Neuronal stem cell (in vitro differentiated cells): ENCODE data around the gene WSCD2.

ENCODE experiments used
- DNase-seq: peaks from one replicate; pipeline ENCODE4 v3.0.0-alpha.2; 2013; ENCODE audit warnings: low spot score
- H2AFZ ChIP-seq: one replicate; pipeline ENCODE4 v1.6.1; 2013; ENCODE audit warnings: mild to moderate bottlenecking, low read length, inconsistent platforms
- H2AK5ac ChIP-seq: 2 replicates; pipeline ENCODE4 v1.6.1; 2013; ENCODE audit warnings: low read depth, mild to moderate bottlenecking, inconsistent platforms, low read length, moderate library complexity, mixed read lengths
- H2BK120ac ChIP-seq: 2 replicates; pipeline ENCODE4 v1.6.1; 2013; ENCODE audit warnings: low read depth, mild to moderate bottlenecking, inconsistent platforms, low read length, moderate library complexity, mixed read lengths
- H2BK12ac ChIP-seq: one replicate; pipeline ENCODE4 v1.6.1; 2013; ENCODE audit warnings: low read length, inconsistent platforms
- H2BK15ac ChIP-seq: 2 replicates; pipeline ENCODE4 v1.6.1; 2013; ENCODE audit warnings: mild to moderate bottlenecking, low read length, inconsistent platforms, mixed read lengths
- H2BK5ac ChIP-seq: one replicate; pipeline ENCODE4 v1.6.1; 2013; ENCODE audit warnings: inconsistent platforms, mild to moderate bottlenecking, low read length, moderate library complexity
- H3K14ac ChIP-seq: one replicate; pipeline ENCODE4 v1.6.1; 2013; ENCODE audit warnings: low read length, inconsistent platforms
- H3K18ac ChIP-seq: 2 replicates; pipeline ENCODE4 v1.6.1; 2013; ENCODE audit warnings: low read length, inconsistent platforms
- H3K23ac ChIP-seq: 2 replicates; pipeline ENCODE4 v1.6.1; 2013; ENCODE audit warnings: low read depth, mild to moderate bottlenecking, mixed read lengths, low read length, inconsistent platforms; ENCODE audit not compliant: poor library complexity
- H3K27ac ChIP-seq: replicated peaks from 3 replicates; pipeline ENCODE4 v1.5.1; 2013; ENCODE audit warnings: low read length, inconsistent platforms
- H3K27me3 ChIP-seq, 3 experiments: 2 replicates each; pipeline ENCODE4 v1.6.1; 2013; ENCODE audit warnings: low read length in 3 of 3, mild to moderate bottlenecking in 2 of 3, inconsistent platforms in 1 of 3, low read depth in 1 of 3, mixed read lengths in 1 of 3, moderate library complexity in 1 of 3; ENCODE audit not compliant: control insufficient read depth in 3 of 3, insufficient read depth in 3 of 3
- H3K36me3 ChIP-seq, 2 donors: replicated peaks in 1 of 2; 2 replicates each; pipeline ENCODE4 v1.6.1; 2013; ENCODE audit warnings: low read length in 2 of 2; ENCODE audit not compliant: control insufficient read depth in 2 of 2, insufficient read depth in 2 of 2
- H3K4ac ChIP-seq: 2 replicates; pipeline ENCODE4 v1.6.1; 2013; ENCODE audit warnings: inconsistent platforms, mild to moderate bottlenecking, low read length, moderate library complexity
- H3K4me1 ChIP-seq, 2 donors: 1 replicate in 1 of 2; 2 replicates in 1 of 2; pipeline ENCODE4 v1.6.1; 2013; ENCODE audit warnings: low read length in 2 of 2, low read depth in 1 of 2; ENCODE audit not compliant: control insufficient read depth in 2 of 2, insufficient read depth in 1 of 2
- H3K4me2 ChIP-seq: one replicate; pipeline ENCODE4 v1.6.1; 2013; ENCODE audit warnings: mild to moderate bottlenecking, low read length, inconsistent platforms; ENCODE audit not compliant: insufficient read depth, poor library complexity, severe bottlenecking
- H3K4me3 ChIP-seq, 2 donors: 2 replicates each; pipeline ENCODE4 v1.5.1; 2013; ENCODE audit warnings: low read length in 2 of 2, mild to moderate bottlenecking in 2 of 2, inconsistent platforms in 1 of 2, moderate library complexity in 1 of 2
- H3K79me1 ChIP-seq: one replicate; pipeline ENCODE4 v1.6.1; 2013; ENCODE audit warnings: low read depth, mild to moderate bottlenecking, inconsistent platforms, low read length, moderate library complexity
- H3K9ac ChIP-seq: one replicate; pipeline ENCODE4 v1.6.1; 2013; ENCODE audit warnings: mild to moderate bottlenecking, low read depth, low read length, inconsistent platforms; ENCODE audit not compliant: poor library complexity
- H3K9me3 ChIP-seq, 2 donors: replicated peaks in 1 of 2; 2 replicates each; pipeline versions ENCODE3 to v1.6.1; 2013; ENCODE audit warnings: low read length in 2 of 2, mild to moderate bottlenecking in 2 of 2, inconsistent platforms in 1 of 2, low read depth in 1 of 2, mixed read lengths in 1 of 2, moderate library complexity in 1 of 2; ENCODE audit not compliant: control insufficient read depth in 2 of 2, insufficient read depth in 1 of 2
- H4K8ac ChIP-seq: one replicate; pipeline ENCODE4 v1.6.1; 2013; ENCODE audit warnings: low read depth, mild to moderate bottlenecking, inconsistent platforms, low read length, moderate library complexity
- H4K91ac ChIP-seq: one replicate; pipeline ENCODE4 v1.6.1; 2013; ENCODE audit warnings: low read length, low read depth, mild to moderate bottlenecking, inconsistent platforms; ENCODE audit not compliant: poor library complexity
- WGBS, 2 donors: extraction: QIAGEN DNeasy Blood & Tissue Kit; methylation state at CpG; one replicate each; pipeline ENCODE4 v1.1.7; 2013; ENCODE audit warnings: missing lambda C conversion rate in 2 of 2, mixed read lengths in 1 of 2; ENCODE audit not compliant: insufficient read length in 2 of 2, insufficient replicate concordance in 1 of 2; ENCODE audit errors: extremely low coverage in 2 of 2; 5-methylcytosine and 5-hydroxymethylcytosine counted together

WSCD2 gene

DNA sequence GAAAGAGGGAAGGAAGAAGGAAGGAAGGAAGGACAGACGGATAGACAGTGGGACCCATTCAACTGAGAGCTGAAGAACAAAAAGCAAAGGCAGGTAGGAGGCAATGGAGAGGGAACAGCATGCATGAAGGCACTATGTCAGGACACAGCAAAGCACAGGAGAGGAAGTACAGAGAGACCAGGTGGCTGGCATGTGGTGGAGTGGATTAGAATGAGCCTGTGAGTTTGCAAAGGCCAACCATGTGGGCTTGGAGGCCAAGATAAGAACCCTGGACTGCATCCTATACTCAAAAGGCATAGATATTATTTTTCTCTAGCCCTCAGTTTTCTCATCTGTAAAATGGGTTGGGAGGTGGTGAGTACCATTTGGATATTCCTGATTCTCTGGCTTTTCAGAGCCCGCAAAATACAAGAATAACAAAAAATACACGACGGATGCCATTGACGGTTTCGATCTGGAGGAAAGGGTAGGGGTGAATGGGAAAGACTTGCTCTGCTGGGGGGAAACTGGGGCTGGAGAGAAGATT lies 102.9 kb downstream of the WSCD2 start:
- Histone ChIP-seq H3K23ac (no peak overlapping the region), H3K27me3 (peaks cover 0 to 4% (median 0%) of the 10 kb centered on the region in 3 experiments), H3K18ac (no peak overlapping the region), H3K4ac (no peak overlapping the region), H2AK5ac (no peak overlapping the region), H4K91ac (peak overlapping the region; percentile 27), H3K14ac (no peak overlapping the region), H3K9me3 (no peaks in the 10 kb centered on the region), H3K27ac (no peak overlapping the region), H3K4me3 (no peak overlapping the region), H3K79me1 (no peaks in the 10 kb centered on the region), H2BK120ac (no peak overlapping the region), H3K36me3 (no peaks in the 10 kb centered on the region), H2AFZ (no peak overlapping the region), H2BK5ac (no peak overlapping the region), H2BK15ac (no peak overlapping the region), H2BK12ac (no peak overlapping the region), H3K4me1 (peaks cover 7 to 19% of the 10 kb centered on the region in 2 donors), H3K9ac (no peak overlapping the region), H3K4me2 (no peak overlapping the region), H4K8ac (no peak overlapping the region)
- WGBS, 2 donors = no CpG with 5 or more reads among the region's 6 CpGs
- DNase-seq = no peak

DNA sequence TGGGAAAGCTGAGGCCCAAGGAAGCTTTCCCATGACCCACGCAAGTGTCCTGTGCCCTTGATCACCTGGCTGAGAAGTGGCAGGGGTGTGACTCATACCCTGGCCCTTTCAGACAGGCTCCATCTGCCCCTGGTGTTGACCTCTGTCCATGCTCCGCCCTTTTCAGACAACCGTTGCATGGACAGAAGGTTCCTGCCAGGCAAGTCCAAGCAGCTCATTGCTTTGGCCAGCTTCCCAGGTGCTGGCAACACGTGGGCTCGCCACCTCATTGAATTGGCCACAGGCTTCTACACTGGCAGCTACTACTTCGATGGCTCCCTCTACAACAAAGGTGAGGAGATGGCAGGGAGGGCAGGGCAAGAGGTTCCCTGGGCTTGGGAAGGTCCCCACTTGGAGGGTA lies 103.5 kb downstream of the WSCD2 start:
- H3K18ac ChIP-seq = peak overlapping the region; percentile 15

DNA sequence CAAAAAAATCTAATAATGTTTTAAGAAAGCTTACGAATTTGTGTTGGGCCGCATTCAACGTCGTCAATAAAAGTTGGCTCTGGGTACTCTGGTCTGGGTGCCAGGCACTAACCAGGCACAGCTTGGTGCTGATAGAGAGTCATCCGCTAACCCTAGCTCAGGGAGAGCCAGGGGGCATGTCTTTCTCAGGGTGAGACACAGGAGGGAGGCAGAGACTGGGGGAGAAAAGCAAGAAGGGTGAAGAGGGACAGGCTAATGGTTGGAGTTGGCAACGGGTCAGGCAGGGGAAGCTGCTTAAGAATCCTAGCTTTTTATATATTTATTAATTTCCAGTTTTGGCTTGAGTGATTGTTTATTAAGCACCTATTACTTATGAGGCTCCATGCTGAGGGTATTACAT lies 105.1 kb downstream of the WSCD2 start:
- Histone ChIP-seq H3K36me3 (no peaks in the 10 kb centered on the region), H3K4me2 (no peak overlapping the region), H2BK120ac (no peak overlapping the region), H2BK5ac (no peak overlapping the region), H2BK12ac (no peak overlapping the region), H2AK5ac (no peak overlapping the region), H3K4me1 (peaks cover 7 to 19% of the 10 kb centered on the region in 2 donors), H2BK15ac (no peak overlapping the region), H3K27me3 (peaks cover 0 to 4% (median 0%) of the 10 kb centered on the region in 3 experiments), H3K27ac (no peak overlapping the region), H3K18ac (no peak overlapping the region), H3K4ac (no peak overlapping the region), H3K23ac (no peak overlapping the region), H3K79me1 (no peaks in the 10 kb centered on the region), H4K8ac (no peak overlapping the region), H2AFZ (no peak overlapping the region), H3K4me3 (no peak overlapping the region), H4K91ac (no peak overlapping the region), H3K14ac (no peak overlapping the region), H3K9ac (no peak overlapping the region), H3K9me3 (no peaks in the 10 kb centered on the region)
- no peak for DNase-seq
- WGBS, 2 donors = no CpG with 5 or more reads among the region's 6 CpGs

More for the DNA sequence above, 103.5 kb downstream of the WSCD2 start:
- Histone ChIP-seq H2BK12ac (no peak overlapping the region), H3K79me1 (no peaks in the 10 kb centered on the region), H4K91ac (no peak overlapping the region), H2BK15ac (no peak overlapping the region), H3K27ac (no peak overlapping the region), H2AFZ (no peak overlapping the region), H3K27me3 (peaks cover 0 to 4% (median 0%) of the 10 kb centered on the region in 3 experiments), H3K14ac (no peak overlapping the region), H3K4me2 (no peak overlapping the region), H3K4me1 (peaks cover 7 to 19% of the 10 kb centered on the region in 2 donors), H3K9me3 (no peaks in the 10 kb centered on the region), H3K23ac (no peak overlapping the region), H3K4ac (no peak overlapping the region), H3K9ac (no peak overlapping the region), H3K4me3 (peak overlapping the region in 1 of 2 donors; percentile 23), H2AK5ac (no peak overlapping the region), H2BK120ac (no peak overlapping the region), H3K36me3 (no peaks in the 10 kb centered on the region), H2BK5ac (no peak overlapping the region), H4K8ac (no peak overlapping the region)
- WGBS, 2 donors = no CpG with 5 or more reads among the region's 6 CpGs
- DNase-seq = no peak

DNA sequence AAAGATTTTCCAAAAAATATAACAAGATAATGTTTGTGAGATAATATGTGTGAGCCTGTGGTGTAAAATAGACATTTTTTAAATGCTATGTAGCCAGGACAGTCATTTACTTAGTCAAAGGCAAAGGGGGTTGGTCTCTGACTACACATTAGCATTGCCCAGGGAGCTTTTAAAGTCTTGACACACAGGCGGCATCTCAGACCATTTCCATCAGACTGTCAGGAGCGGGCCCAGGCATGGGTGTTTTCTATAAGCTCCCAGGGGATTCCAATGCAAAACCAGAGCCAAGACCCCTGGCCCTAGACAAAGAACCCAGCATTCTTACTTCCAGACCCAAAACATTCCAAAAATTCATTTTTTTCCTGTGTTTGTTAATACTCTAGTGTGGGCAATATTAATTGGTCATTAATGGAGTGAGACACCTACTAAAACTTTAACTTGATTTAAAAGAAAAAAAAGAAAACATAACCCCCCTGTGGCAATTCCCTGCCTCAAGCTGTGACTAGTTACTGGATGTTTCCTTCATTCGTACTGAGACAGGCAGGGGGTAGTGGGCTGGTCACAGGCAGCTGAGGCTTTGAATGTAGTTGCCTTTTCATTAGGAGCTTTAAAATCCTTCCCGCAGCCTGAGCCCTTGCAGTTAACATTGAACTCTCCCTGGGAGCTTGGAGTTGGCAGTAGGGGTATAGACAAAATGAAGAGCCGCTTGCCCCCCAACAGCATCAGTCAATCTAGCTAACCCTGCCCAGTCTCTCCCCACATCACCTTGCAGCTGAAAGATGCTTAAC lies 106.3 kb downstream of the WSCD2 start:
- Histone ChIP-seq H2BK15ac (no peak overlapping the region), H2AFZ (peak overlapping the region; percentile 10), H3K4me2 (no peak overlapping the region), H2BK120ac (no peak overlapping the region), H3K36me3 (no peaks in the 10 kb centered on the region), H2BK5ac (no peak overlapping the region), H3K9ac (no peak overlapping the region), H2BK12ac (no peak overlapping the region), H3K14ac (no peak overlapping the region), H3K9me3 (no peaks in the 10 kb centered on the region), H3K27me3 (peaks cover 0 to 4% (median 0%) of the 10 kb centered on the region in 3 experiments), H3K23ac (no peak overlapping the region), H2AK5ac (no peak overlapping the region), H4K8ac (no peak overlapping the region), H4K91ac (no peak overlapping the region), H3K79me1 (no peaks in the 10 kb centered on the region), H3K4me3 (no peak overlapping the region), H3K4me1 (peaks cover 7 to 19% of the 10 kb centered on the region in 2 donors), H3K27ac (no peak overlapping the region), H3K18ac (no peak overlapping the region), H3K4ac (no peak overlapping the region)
- no CpG with 5 or more reads among the region's 5 CpGs for WGBS, 2 donors
- no peak for DNase-seq
